Measurements from ENCODE around the gene CEP295NL. TPM values are rescaled to one million over a fixed set of nuclear protein-coding genes. Genes with fewer than 3 reads are reported as not detected.

CEP295NL gene
- total and polyA plus RNA-seq, 7 donors: 0.04 to 0.52 (median 0.39) TPM; not detected in 2

DNA sequence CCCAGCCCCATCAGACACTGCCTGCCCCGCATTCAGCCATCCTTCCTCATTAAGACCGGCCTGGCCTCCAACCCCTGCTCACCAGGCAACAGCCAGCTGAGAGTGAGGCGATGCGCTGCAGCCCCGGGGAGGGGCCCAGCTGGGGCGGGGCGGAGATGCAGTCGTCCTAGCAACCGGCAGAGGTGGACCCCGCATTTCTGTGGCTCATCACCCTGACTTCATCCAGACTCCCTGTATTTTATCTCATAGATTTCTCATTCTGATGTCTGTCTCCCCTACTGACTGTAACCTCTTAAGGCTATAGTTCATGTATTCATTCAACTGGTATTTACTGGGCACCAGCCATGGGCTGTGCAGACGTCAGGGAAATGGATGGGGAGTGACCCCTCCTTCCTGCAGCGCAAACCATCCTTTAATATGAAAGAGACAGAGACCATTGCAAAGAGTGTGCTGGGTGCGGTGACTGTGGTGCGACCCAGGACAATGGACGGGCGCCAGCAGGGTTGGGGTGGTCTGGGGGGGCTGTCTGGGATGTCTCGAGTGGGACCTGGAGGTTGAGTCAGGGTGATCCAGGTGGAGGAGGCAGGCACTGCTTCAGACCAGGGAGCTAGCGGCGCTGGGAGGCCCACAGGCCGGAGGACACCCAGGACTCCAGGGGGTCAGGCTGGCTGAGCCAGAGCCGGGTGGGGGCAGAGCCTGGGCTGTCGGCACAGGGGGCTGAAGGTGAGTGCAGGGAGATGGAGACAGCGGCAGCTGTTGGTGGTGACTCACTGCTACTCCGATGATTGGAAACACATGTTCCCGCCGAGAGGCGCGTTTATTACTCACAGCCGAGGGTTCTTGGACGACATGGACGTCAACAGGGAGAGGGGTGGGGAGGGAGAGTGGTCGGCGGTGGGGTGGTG lies 32.7 kb upstream of the CEP295NL start:
- no peak overlapping the region for H3K4me3 ChIP-seq
- H3K36me3 ChIP-seq (ENCODE audit: insufficient read depth in 1 of 2, low read depth in 1 of 2): no peaks in the 10 kb centered on the region
- no peaks in the 10 kb centered on the region for H3K9me3 ChIP-seq
- no peaks in the 10 kb centered on the region for H3K27me3 ChIP-seq (ENCODE audit: insufficient read depth in 3 of 3, low read length in 2 of 3)
- TF ChIP-seq, protein P1, sequence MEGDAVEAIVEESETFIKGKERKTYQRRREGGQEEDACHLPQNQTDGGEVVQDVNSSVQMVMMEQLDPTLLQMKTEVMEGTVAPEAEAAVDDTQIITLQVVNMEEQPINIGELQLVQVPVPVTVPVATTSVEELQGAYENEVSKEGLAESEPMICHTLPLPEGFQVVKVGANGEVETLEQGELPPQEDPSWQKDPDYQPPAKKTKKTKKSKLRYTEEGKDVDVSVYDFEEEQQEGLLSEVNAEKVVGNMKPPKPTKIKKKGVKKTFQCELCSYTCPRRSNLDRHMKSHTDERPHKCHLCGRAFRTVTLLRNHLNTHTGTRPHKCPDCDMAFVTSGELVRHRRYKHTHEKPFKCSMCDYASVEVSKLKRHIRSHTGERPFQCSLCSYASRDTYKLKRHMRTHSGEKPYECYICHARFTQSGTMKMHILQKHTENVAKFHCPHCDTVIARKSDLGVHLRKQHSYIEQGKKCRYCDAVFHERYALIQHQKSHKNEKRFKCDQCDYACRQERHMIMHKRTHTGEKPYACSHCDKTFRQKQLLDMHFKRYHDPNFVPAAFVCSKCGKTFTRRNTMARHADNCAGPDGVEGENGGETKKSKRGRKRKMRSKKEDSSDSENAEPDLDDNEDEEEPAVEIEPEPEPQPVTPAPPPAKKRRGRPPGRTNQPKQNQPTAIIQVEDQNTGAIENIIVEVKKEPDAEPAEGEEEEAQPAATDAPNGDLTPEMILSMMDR (IDR thresholded peaks at IDR 0.05): no peak
- ATAC-seq: peak; percentile 49 to 64 (median 55)
- H3K27ac ChIP-seq: peak overlapping the region; percentile 86
- peaks cover 47% of the 10 kb centered on the region for H3K4me1 ChIP-seq
- DNase-seq: peak; percentile 78 to 85
- intact Hi-C loops (cut with DNase I): no loop called here
- WGBS, 3 donors: 44 to 61% (median 53%) methylated on average over 33 of the region's 33 CpGs

DNA sequence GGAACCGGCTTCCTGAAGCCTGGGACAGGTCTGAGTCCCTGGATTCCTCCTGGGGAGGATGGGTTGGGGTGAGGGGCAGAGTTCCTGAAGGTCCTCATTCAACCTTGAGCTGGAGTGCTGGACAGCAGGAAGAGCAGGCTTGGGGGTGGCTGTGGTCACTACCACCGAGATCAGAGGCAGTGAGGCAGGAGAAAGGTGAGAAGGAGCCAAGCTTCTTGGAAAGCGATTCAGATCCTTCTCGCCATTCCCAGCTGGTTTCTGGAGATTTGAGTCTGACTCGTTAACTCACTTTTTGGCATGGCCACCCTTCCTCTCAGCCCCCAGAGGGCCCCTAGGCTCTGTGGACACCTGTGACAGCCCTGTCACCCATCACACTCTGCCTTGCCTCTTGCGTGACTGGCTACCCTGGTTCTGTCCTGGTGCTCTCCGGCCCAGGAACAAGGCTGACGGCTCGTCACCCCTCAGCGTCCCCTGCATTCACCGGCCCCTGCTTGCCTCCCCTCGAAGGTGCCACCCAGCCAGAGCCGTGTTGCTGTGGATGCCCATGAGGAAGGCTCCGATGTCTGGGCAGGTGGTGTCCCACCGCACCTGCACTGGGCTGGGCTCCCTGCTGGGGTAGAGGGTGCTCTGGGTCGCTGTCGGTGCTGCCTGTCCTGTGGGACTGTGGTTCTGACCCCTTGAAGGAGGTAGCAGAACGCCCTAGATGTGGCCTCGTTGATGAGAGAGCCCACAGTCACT lies 31.8 kb upstream of the CEP295NL start:
- no peak overlapping the region for H3K4me3 ChIP-seq
- H3K4me1 ChIP-seq: peaks cover 43% of the 10 kb centered on the region
- TF ChIP-seq, protein P1 (IDR thresholded peaks at IDR 0.05): no peak
- H3K9me3 ChIP-seq: no peaks in the 10 kb centered on the region
- ATAC-seq (no peak), DNase-seq (peak in 1 of 2 donors; percentile 51)
- 56 to 67% (median 61%) methylated on average over 18 to 19 of the region's 19 CpGs for WGBS, 3 donors
- peak overlapping the region; percentile 86 for H3K27ac ChIP-seq
- H3K27me3 ChIP-seq (ENCODE audit: insufficient read depth in 3 of 3, low read length in 2 of 3): no peaks in the 10 kb centered on the region
- intact Hi-C loops (cut with DNase I): loop anchor here in 1 of 2 donors (5.0 kb wide), 1 partner anchor 58 kb away; no protein-coding TSS in a partner anchor
- H3K36me3 ChIP-seq (ENCODE audit: insufficient read depth in 1 of 2, low read depth in 1 of 2): no peaks in the 10 kb centered on the region

DNA sequence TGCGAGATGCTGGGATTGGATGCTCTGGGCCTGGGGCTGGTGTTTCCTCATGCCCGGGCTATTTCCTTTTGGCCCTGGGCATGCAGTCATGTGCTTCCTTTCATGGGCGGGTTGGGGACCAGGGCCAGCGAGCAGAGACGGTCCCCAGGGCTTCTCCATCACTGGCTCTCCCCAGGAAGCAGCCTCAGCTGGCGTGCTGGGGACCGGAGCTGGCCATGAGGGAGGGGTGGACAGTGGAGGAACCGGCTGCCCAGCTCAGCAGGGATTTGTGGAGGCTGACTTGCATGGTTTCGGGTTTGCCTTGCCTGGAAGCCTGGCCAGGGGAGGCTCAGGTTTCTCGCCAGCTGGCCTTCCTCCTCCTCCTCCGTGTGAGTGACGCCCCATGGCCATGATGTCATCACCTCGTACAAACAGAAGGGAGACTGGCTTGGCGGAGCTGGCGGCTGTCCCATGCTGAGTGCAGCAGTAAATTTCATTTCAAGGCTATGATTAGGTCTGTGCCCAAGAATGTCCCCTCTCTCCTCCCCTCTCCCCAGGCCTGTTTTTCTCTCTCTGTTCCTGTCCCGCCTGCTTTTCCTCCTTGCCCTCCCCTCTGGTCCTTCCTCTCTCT lies 31.1 kb upstream of the CEP295NL start:
- 1 to 4% (median 4%) methylated on average over 11 to 16 of the region's 16 CpGs for WGBS, 3 donors
- intact Hi-C loops (cut with DNase I): loop anchor here in 1 of 2 donors (5.0 kb wide), 1 partner anchor 57 kb away; no protein-coding TSS in a partner anchor
- Histone ChIP-seq H3K27ac (peak overlapping the region; percentile 86), H3K36me3 (ENCODE audit: insufficient read depth in 1 of 2, low read depth in 1 of 2) (no peaks in the 10 kb centered on the region), H3K27me3 (ENCODE audit: insufficient read depth in 3 of 3, low read length in 2 of 3) (no peaks in the 10 kb centered on the region), H3K4me3 (peak overlapping the region; percentile 33), H3K9me3 (no peaks in the 10 kb centered on the region), H3K4me1 (peaks cover 35% of the 10 kb centered on the region)
- TF ChIP-seq, protein P1 (IDR thresholded peaks at IDR 0.05): no peak
- ATAC-seq (peak; percentile 89 to 95 (median 90)), DNase-seq (peak; percentile 96 to 98)

DNA sequence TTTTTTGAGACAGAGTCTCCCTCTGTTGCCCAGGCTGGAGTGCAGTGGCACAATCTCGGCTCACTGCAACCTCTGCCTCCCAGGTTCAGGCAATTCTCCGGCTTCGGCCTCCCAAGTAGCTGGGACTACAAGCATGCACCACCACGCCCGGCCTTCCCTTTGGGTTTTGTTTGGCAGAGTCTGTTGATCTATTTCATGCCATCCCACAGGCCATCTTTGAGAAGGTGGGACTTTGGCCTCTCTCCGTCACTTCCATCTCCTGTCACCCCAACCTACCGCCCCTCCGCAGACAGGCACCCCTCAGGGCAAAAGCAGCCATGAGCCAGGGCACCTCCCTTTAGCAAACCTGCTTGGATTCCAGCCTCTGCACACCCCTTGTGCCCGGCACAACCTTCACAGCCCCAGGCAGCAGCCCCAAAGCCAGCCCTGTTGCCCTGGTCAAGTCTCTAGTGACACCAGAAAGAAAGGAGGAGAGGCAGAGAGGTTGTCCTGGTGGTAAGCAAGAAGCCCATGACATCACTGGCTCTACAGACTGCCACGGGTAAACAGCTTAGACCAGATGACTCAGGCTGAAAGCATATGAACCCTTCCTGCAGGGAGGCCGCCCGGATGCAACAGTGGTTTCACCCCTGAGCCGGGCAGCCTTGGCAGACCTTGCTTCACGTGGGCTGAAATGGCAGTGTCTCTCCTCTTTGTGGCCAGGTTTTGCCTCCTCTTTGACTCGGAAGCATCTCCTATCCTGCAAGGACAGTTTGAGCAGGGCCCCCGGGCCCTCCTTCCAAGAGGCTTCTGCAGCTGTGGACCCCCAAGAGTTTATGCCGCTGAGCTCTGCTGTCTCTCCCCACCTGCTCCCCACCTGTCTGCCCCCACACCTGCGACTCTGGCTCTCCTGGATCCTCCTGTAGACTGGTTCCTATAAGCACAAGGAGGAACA lies 30.3 kb upstream of the CEP295NL start:
- ATAC-seq (peak; percentile 64 to 76 (median 72)), DNase-seq (peak; percentile 74 to 78)
- WGBS, 3 donors: 50 to 57% (median 54%) methylated on average over 17 to 18 of the region's 18 CpGs
- TF ChIP-seq, protein P1 (IDR thresholded peaks at IDR 0.05): no peak
- Histone ChIP-seq H3K36me3 (ENCODE audit: insufficient read depth in 1 of 2, low read depth in 1 of 2) (no peaks in the 10 kb centered on the region), H3K4me3 (peak overlapping the region; percentile 33), H3K27me3 (ENCODE audit: insufficient read depth in 3 of 3, low read length in 2 of 3) (no peaks in the 10 kb centered on the region), H3K4me1 (peaks cover 34% of the 10 kb centered on the region), H3K9me3 (no peaks in the 10 kb centered on the region), H3K27ac (peak overlapping the region; percentile 86)
- intact Hi-C loops (cut with DNase I): loop anchor here in 1 of 2 donors (5.0 kb wide), 1 partner anchor 56 kb away; no protein-coding TSS in a partner anchor

Measured in psoas muscle (tissue), 8 donors.